Sigmoid colon (tissue), 7 donors: ENCODE measurements around the gene NEIL1. TPM values are rescaled to one million over a fixed set of nuclear protein-coding genes. Genes with fewer than 3 reads are reported as not detected.
"Not testable (repeated sequence)": the region's sequence is repeated elsewhere in the genome, so short reads cannot be mapped to it uniquely, and the experiment has no call there.

Experiments used
- DNase-seq: peaks from one replicate; pipeline ENCODE4 v3.0.0-alpha.2; 2019
- H3K27ac ChIP-seq, 4 donors: fragments of 200-600 bp; sonication (generic); one replicate each; pipeline ENCODE4 v1.5.1; 2016 to 2019; ENCODE audit warnings: mild to moderate bottlenecking in 1 of 4
- H3K27me3 ChIP-seq, 3 donors: fragments of 200-600 bp; sonication (generic); one replicate each; pipeline ENCODE4 v1.5.1; 2019; ENCODE audit warnings: mild to moderate bottlenecking in 1 of 3
- H3K36me3 ChIP-seq, 4 donors: fragments of 200-600 bp; sonication (generic); one replicate each; pipeline ENCODE4 v1.5.1; 2016 to 2019
- H3K4me1 ChIP-seq, 4 donors: fragments of 200-600 bp; sonication (generic); one replicate each; pipeline ENCODE4 v1.5.1; 2017 to 2019
- H3K4me3 ChIP-seq, 4 donors: fragments of 200-600 bp; sonication (generic); one replicate each; pipeline ENCODE4 v1.5.1; 2017 to 2019; ENCODE audit warnings: mild to moderate bottlenecking in 2 of 4, moderate library complexity in 1 of 4
- H3K9me3 ChIP-seq, 4 donors: fragments of 200-600 bp in 3 of 4; sonication (generic) in 3 of 4; one replicate each; pipeline versions ENCODE4 v1.5.1 to v1.6.1; 2013 to 2019
- EP300 ChIP-seq, 4 donors: sonication (generic); formaldehyde crosslinking; IDR thresholded peaks; one replicate each; pipeline ENCODE4 v1.6.1; 2017; ENCODE audit warnings: antibody characterized with exemption in 4 of 4
- POLR2A ChIP-seq, 2 donors: fragments of 450-650 bp; IDR thresholded peaks; one replicate each; pipeline ENCODE4 v1.6.1; 2016; ENCODE audit warnings: antibody characterized with exemption in 2 of 2, mild to moderate bottlenecking in 2 of 2, moderate library complexity in 2 of 2
- POLR2AphosphoS5 ChIP-seq, 4 donors: sonication (generic); formaldehyde crosslinking; IDR thresholded peaks; one replicate each; pipeline ENCODE4 v1.6.1; 2017; ENCODE audit warnings: antibody characterized with exemption in 4 of 4
- WGBS, 2 donors: extraction: QIAGEN DNeasy Blood & Tissue Kit; methylation state at CpG; one replicate each; pipeline ENCODE4 v1.1.7; 2013; 5-methylcytosine and 5-hydroxymethylcytosine counted together
- intact Hi-C: fragments of 100-400 bp; cut with DNase I; formaldehyde crosslinking; loops from one replicate; pipeline ENCODE4 v1.15.1; 2023
- polyA plus RNA-seq, 3 donors: library from polyadenylated mRNA; stranded (reverse); fragments of 200-250 nt; gene quantifications; one replicate each; pipeline ENCODE4 v1.2.3, GENCODE V29; 2013
- total RNA-seq, 4 donors: library from RNA; depleted of rRNA; stranded (reverse); fragments of >200 nt; gene quantifications; one replicate each; pipeline ENCODE4 v1.1.0, GENCODE V29; 2016
- TF ChIP-seq, protein P1 (sequence below), 4 experiments: fragments of 450-650 bp in 3 of 4; fragments of 200-600 bp in 1 of 4; IDR thresholded peaks; one replicate each; pipeline ENCODE4 v1.5.1; 2016 to 2019; ENCODE audit warnings: antibody characterized with exemption in 4 of 4, mild to moderate bottlenecking in 3 of 4, moderate library complexity in 2 of 4
- donor health status: healthy with polysubstance abuse.
- donor health status: Bipolar disorder and iron deficiency.
- donor health status: healthy.

Gene NEIL1
- total and polyA plus RNA-seq, 7 donors, result 5.4 to 51.5 (median 22.2) TPM

- Histone ChIP-seq H3K27ac (no peak overlapping the region), H3K9me3 (no peaks in the 10 kb centered on the region), H3K27me3 (no peaks in the 10 kb centered on the region), H3K36me3 (no peaks in the 10 kb centered on the region), H3K4me3 (no peak overlapping the region), H3K4me1 (no peaks in the 10 kb centered on the region)
- peak; percentile 25 for DNase-seq
- TF ChIP-seq, protein P1, sequence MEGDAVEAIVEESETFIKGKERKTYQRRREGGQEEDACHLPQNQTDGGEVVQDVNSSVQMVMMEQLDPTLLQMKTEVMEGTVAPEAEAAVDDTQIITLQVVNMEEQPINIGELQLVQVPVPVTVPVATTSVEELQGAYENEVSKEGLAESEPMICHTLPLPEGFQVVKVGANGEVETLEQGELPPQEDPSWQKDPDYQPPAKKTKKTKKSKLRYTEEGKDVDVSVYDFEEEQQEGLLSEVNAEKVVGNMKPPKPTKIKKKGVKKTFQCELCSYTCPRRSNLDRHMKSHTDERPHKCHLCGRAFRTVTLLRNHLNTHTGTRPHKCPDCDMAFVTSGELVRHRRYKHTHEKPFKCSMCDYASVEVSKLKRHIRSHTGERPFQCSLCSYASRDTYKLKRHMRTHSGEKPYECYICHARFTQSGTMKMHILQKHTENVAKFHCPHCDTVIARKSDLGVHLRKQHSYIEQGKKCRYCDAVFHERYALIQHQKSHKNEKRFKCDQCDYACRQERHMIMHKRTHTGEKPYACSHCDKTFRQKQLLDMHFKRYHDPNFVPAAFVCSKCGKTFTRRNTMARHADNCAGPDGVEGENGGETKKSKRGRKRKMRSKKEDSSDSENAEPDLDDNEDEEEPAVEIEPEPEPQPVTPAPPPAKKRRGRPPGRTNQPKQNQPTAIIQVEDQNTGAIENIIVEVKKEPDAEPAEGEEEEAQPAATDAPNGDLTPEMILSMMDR (IDR thresholded peaks at IDR 0.05), result no peak
- TF ChIP-seq POLR2AphosphoS5 (IDR thresholded peaks at IDR 0.05), result no peak
- no peak for TF ChIP-seq EP300 (IDR thresholded peaks at IDR 0.05)
- no peak for TF ChIP-seq POLR2A (IDR thresholded peaks at IDR 0.05)
- intact Hi-C loops, result no loop called here
- 86 to 90% methylated on average over 5 of the region's 5 CpGs for whole genome bisulfite sequencing, 2 donors
These were observed 32.1 kb upstream of the NEIL1 start for GRCh38 chr15:75314552-75315290.

DNA sequence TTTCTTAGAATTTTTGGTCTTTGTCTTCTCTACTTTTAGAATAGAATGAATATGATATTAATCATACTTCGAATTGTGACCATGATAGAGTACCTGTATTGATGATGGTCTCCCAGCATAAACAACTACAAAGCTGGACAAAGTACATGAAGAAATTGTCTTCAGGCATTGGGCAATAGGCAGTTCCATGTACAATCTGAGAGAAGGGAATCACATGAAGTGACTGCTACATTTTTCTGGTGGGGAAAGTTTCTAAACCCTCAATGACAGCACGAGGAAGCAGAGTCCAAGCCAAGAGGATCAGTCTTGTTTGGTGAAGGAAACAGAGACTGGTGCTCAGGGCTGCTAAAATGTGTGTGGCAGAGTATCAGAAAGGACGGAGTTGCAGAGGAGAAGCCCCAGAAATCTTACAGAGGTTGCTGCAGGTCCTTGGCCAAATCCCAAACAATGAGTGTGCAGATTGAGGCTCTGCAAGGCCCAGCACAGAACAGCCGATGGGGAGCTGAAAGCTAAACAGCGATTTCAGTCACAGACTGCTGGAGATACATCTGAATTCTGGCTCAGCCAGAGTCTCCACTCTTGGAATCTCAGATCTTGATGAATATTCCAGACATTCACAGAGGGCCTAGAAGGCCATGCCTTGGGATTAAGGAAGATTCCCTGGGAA, 27.5 kb upstream of the NEIL1 start:
- H3K4me1 ChIP-seq, intact Hi-C loops, H3K27me3 ChIP-seq, H3K4me3 ChIP-seq, H3K27ac ChIP-seq, DNase-seq, H3K9me3 ChIP-seq, H3K36me3 ChIP-seq: not testable (repeated sequence)
- WGBS, 2 donors, result 89 to 95% methylated on average over 5 of the region's 5 CpGs

- WGBS, 2 donors, result 90 to 91% methylated on average over 6 of the region's 6 CpGs
- no peak for TF ChIP-seq POLR2A (IDR thresholded peaks at IDR 0.05)
- no peak for TF ChIP-seq POLR2AphosphoS5 (IDR thresholded peaks at IDR 0.05)
- no peak for TF ChIP-seq EP300 (IDR thresholded peaks at IDR 0.05)
- TF ChIP-seq, protein P1 (IDR thresholded peaks at IDR 0.05), result no peak
- Histone ChIP-seq H3K9me3 (no peaks in the 10 kb centered on the region), H3K27ac (no peak overlapping the region), H3K36me3 (no peaks in the 10 kb centered on the region), H3K27me3 (no peaks in the 10 kb centered on the region), H3K4me1 (no peaks in the 10 kb centered on the region), H3K4me3 (no peak overlapping the region)
- DNase-seq, result peak; percentile 8
- intact Hi-C loops, result no loop called here
These were observed 25.1 kb upstream of the NEIL1 start for GRCh38 chr15:75321711-75322110.

DNA sequence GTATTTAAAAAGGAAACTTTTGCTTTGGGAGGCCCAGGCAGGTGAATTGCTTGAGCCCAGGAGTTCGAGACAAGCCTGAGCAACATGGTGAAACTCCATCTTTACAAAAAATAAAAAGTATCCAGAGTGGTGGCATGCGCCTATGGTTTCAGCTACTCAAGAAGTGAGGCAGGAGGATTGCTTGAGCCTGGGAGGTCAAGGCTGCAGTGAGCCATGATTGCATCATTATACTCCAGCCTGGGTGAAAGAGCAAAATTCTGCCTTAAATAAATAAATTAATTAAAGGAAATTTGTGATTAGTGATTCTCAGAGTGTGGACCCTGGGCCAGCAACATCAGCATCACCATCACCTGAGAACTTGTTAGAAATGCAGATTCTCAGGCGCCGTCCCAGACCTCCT, 20.9 kb upstream of the NEIL1 start:
- intact Hi-C loops, result no loop called here
- Histone ChIP-seq H3K27ac (no peak overlapping the region), H3K36me3 (no peaks in the 10 kb centered on the region), H3K4me3 (no peak overlapping the region), H3K9me3 (no peaks in the 10 kb centered on the region), H3K4me1 (no peaks in the 10 kb centered on the region), H3K27me3 (no peaks in the 10 kb centered on the region)
- TF ChIP-seq POLR2AphosphoS5 (IDR thresholded peaks at IDR 0.05) (no peak), POLR2A (IDR thresholded peaks at IDR 0.05) (no peak), EP300 (IDR thresholded peaks at IDR 0.05) (no peak)
- TF ChIP-seq, protein P1 (IDR thresholded peaks at IDR 0.05), result no peak
- DNase-seq, result no peak
- 90 to 91% methylated on average over 4 of the region's 4 CpGs for WGBS, 2 donors

- intact Hi-C loops, result no loop called here
- 89% methylated on average over 4 of the region's 4 CpGs for WGBS, 2 donors
- peak; percentile 58 for DNase-seq
These were observed 19.8 kb upstream of the NEIL1 start for GRCh38 chr15:75327005-75327404.

More at GRCh38 chr15:75327005-75327404, 19.8 kb upstream of the NEIL1 start:
- Histone ChIP-seq H3K27ac (no peak overlapping the region), H3K4me1 (no peaks in the 10 kb centered on the region), H3K36me3 (no peaks in the 10 kb centered on the region), H3K4me3 (no peak overlapping the region), H3K9me3 (no peaks in the 10 kb centered on the region), H3K27me3 (no peaks in the 10 kb centered on the region)
- TF ChIP-seq EP300 (IDR thresholded peaks at IDR 0.05), result no peak
- no peak for TF ChIP-seq POLR2AphosphoS5 (IDR thresholded peaks at IDR 0.05)
- TF ChIP-seq, protein P1 (IDR thresholded peaks at IDR 0.05), result no peak
- TF ChIP-seq POLR2A (IDR thresholded peaks at IDR 0.05), result no peak
